Measurements from ENCODE around the gene SEMA7A. TPM values are rescaled to one million over a fixed set of nuclear protein-coding genes. Genes with fewer than 3 reads are reported as not detected.

Gene SEMA7A
- total RNA-seq, 1 donor from 2014 or later = 3.9 TPM

DNA sequence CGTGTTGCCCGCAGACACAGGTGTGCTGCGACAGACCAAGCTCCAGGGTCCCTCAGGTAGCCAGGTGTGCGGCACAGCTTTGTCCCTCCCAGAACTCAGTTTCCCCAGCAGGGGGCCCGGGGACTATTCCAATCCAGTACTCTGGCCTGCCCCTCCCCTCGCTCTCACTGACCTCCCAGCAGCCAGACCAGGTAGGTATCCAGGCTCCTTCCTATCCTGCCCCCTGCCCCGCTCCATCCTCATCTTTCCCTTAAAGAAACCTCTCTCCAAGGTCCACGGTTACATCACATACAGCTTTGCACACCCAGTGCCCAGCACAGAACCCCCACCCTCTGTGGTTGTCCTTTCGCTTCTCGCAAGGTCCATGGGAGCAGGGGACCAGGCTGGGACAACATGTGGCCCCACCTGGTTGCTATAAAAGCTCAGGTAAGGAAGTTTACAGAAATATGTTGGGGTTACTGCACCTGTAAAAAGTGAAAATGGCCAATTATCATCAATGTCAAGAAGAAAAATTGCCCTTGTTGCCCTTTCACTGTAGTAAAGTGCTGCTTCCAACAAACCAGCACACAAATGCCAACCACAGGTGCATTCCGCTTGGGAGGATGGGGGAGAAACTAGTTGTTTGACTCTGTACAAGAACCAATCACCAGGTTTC lies 59.0 kb downstream of the SEMA7A start:
- intact Hi-C loops (cut with DNase I) = loop anchor here (5.0 to 10.0 kb wide), 2 partner anchors 118 to 410 kb away; partner anchors contain the start of gene CSK
- DNase-seq (ENCODE audit: extremely low spot score in 2 of 2) = no peak
- Histone ChIP-seq H3K9me3 (no peaks in the 10 kb centered on the region), H3K4me3 (peak overlapping the region; percentile 55 to 71), H3K36me3 (no peaks in the 10 kb centered on the region), H3K27ac (no peak overlapping the region), H3K27me3 (no peaks in the 10 kb centered on the region), H3K4me1 (peaks cover 16% of the 10 kb centered on the region)
- TF ChIP-seq POLR2A (IDR thresholded peaks at IDR 0.05) = no peak
- TF ChIP-seq, protein P1, sequence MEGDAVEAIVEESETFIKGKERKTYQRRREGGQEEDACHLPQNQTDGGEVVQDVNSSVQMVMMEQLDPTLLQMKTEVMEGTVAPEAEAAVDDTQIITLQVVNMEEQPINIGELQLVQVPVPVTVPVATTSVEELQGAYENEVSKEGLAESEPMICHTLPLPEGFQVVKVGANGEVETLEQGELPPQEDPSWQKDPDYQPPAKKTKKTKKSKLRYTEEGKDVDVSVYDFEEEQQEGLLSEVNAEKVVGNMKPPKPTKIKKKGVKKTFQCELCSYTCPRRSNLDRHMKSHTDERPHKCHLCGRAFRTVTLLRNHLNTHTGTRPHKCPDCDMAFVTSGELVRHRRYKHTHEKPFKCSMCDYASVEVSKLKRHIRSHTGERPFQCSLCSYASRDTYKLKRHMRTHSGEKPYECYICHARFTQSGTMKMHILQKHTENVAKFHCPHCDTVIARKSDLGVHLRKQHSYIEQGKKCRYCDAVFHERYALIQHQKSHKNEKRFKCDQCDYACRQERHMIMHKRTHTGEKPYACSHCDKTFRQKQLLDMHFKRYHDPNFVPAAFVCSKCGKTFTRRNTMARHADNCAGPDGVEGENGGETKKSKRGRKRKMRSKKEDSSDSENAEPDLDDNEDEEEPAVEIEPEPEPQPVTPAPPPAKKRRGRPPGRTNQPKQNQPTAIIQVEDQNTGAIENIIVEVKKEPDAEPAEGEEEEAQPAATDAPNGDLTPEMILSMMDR (IDR thresholded peaks at IDR 0.05) = no peak
- no peak for TF ChIP-seq POLR2AphosphoS5 (IDR thresholded peaks at IDR 0.05; ENCODE audit: insufficient read depth in 1 of 2, low read depth in 1 of 2)

DNA sequence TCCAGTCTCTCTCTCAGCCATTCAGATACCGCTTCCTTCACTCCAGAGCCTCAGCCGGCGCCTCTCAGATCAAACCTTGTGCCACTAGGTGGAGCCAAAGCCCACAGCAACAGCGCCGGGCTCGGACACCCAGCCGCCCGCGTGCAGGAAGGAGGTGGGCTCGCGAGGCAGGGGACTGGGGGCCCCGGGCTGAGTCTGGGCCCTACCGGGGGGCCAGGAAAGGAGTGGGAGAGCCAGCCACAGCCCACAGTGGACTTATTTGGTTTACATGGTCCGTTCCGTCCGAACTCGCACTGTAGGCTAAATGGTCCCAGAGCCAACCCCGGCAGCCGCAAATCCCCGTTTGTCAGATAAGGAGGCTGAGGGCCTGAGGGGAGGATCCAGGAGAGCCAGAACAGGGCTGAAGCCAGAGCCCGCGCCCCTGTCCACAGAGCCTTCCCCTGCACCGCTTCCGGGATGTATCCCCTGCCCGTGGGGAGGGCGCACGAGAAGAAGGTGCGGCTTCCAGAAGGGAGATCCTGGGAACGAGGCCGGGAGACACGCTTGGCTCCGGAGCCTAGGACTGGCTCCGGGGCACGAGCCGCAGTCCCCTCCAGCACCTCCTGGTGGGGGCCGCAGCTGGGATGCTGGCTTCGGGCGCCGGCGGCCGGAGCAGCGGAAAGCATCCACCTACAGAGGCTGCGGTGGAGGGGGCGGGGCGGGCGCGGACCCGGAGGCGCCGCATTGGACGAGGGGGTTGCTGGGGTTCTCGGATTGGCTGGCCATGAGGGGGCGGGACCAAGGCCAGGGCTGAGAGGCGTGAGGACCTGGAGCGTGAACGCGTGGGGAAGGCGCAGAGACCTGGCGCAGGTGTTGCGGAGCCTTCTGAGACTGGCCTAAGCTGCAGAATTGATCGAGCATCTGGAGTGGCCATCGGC lies 59.8 kb downstream of the SEMA7A start:
- peak overlapping the region; percentile 55 to 71 for H3K4me3 ChIP-seq
- no peak overlapping the region for H3K27ac ChIP-seq
- intact Hi-C loops (cut with DNase I) = loop anchor here (5.0 to 10.0 kb wide), 2 partner anchors 118 to 411 kb away; partner anchors contain the start of gene CSK
- no peaks in the 10 kb centered on the region for H3K27me3 ChIP-seq
- TF ChIP-seq, protein P1 (IDR thresholded peaks at IDR 0.05) = peak; percentile 76 to 87 (median 84)
- TF ChIP-seq POLR2A (IDR thresholded peaks at IDR 0.05) = no peak
- TF ChIP-seq POLR2AphosphoS5 (IDR thresholded peaks at IDR 0.05; ENCODE audit: insufficient read depth in 1 of 2, low read depth in 1 of 2) = peak in 1 of 2 donors; percentile 37
- H3K4me1 ChIP-seq = peaks cover 16% of the 10 kb centered on the region
- H3K9me3 ChIP-seq = no peaks in the 10 kb centered on the region
- DNase-seq (ENCODE audit: extremely low spot score in 2 of 2) = no peak
- H3K36me3 ChIP-seq = no peaks in the 10 kb centered on the region

DNA sequence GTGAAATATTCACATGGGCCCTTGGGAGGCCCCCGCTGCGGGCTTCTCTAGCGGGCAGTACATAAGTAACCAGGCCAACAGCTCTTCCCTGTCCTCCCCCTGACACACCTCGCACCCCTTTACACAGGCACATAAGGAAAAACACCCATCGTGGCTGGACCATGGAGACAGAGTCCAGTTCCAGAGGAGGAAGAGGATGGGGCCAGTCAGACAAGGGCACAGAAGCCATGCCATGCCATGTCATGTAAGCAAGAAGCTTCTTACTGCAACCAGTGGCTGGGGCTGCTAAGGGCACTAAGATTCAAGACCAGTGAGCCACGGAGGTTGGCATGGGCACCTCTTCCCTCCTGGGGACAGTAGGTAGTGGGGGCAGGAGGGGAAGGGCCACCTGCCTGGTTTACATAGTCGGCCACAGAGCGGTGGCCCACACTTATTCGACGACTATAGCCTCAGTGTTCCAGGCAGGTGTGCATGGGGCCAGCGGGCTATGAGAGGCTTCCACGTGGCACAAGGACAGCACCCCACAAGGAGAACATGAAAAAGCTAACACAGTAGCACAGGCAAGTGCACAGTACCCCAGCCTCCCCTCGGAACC lies 60.6 kb downstream of the SEMA7A start:
- Histone ChIP-seq H3K4me1 (peaks cover 16% of the 10 kb centered on the region), H3K4me3 (no peak overlapping the region), H3K9me3 (no peaks in the 10 kb centered on the region), H3K36me3 (no peaks in the 10 kb centered on the region), H3K27ac (no peak overlapping the region), H3K27me3 (no peaks in the 10 kb centered on the region)
- intact Hi-C loops (cut with DNase I) = loop anchor here (5.0 to 10.0 kb wide), 2 partner anchors 119 to 412 kb away; partner anchors contain the start of gene CSK
- TF ChIP-seq POLR2AphosphoS5 (IDR thresholded peaks at IDR 0.05; ENCODE audit: insufficient read depth in 1 of 2, low read depth in 1 of 2) (no peak), POLR2A (IDR thresholded peaks at IDR 0.05) (no peak)
- TF ChIP-seq, protein P1 (IDR thresholded peaks at IDR 0.05) = no peak
- no peak for DNase-seq (ENCODE audit: extremely low spot score in 2 of 2)

DNA sequence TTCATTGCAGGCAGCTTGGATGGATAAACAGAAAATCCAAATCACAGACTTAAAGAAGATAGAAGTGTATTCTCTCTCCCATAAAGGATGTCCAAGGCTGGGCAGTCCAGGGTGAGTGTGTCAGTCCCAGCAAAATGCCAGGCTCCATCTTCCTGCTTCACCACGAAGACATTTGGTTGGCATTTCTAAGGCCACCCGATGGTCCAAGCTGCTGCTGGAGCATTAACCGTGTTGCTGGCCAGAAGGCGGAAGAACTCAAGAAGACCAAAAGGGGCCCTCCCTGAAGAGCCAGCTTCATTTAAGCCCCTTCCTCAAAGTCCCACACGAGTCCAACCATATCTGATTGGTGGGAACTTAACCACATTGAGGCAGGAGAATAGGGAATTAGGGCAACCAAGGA lies 63.3 kb downstream of the SEMA7A start:
- no peak overlapping the region for H3K27ac ChIP-seq
- no peak overlapping the region for H3K4me3 ChIP-seq
- no peak for TF ChIP-seq POLR2AphosphoS5 (IDR thresholded peaks at IDR 0.05; ENCODE audit: insufficient read depth in 1 of 2, low read depth in 1 of 2)
- no peak for TF ChIP-seq POLR2A (IDR thresholded peaks at IDR 0.05)
- TF ChIP-seq, protein P1 (IDR thresholded peaks at IDR 0.05) = no peak
- H3K9me3 ChIP-seq = no peaks in the 10 kb centered on the region
- H3K27me3 ChIP-seq = no peaks in the 10 kb centered on the region
- H3K36me3 ChIP-seq = no peaks in the 10 kb centered on the region
- no peak for DNase-seq (ENCODE audit: extremely low spot score in 2 of 2)
- intact Hi-C loops (cut with DNase I) = loop anchor here (5.0 to 10.0 kb wide), 2 partner anchors 122 to 414 kb away; partner anchors contain the start of gene CSK
- peaks cover 30% of the 10 kb centered on the region for H3K4me1 ChIP-seq

All from vagina (tissue), 2 donors.